ENCODE measurements around the gene CD69.

DNA sequence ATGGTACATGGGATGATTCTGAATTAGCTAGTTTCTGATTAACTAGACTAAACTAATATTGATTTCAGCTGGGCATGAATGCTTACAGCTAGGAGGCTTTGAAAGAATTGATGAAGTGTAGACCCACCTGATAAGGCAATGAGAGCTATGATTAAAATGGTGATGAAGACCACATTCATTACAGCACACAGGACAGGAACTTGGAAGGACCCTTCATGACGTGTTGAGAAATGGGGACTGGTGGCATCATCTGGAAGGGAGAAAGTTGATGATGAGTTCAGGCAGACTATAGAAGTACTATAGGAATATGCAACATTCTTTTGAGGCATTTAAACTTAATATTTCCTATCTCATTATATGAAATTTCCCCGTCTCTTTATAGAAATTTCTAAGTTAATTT is 4.5 kb downstream of the CD69 start:
- TF ChIP-seq, protein P1, sequence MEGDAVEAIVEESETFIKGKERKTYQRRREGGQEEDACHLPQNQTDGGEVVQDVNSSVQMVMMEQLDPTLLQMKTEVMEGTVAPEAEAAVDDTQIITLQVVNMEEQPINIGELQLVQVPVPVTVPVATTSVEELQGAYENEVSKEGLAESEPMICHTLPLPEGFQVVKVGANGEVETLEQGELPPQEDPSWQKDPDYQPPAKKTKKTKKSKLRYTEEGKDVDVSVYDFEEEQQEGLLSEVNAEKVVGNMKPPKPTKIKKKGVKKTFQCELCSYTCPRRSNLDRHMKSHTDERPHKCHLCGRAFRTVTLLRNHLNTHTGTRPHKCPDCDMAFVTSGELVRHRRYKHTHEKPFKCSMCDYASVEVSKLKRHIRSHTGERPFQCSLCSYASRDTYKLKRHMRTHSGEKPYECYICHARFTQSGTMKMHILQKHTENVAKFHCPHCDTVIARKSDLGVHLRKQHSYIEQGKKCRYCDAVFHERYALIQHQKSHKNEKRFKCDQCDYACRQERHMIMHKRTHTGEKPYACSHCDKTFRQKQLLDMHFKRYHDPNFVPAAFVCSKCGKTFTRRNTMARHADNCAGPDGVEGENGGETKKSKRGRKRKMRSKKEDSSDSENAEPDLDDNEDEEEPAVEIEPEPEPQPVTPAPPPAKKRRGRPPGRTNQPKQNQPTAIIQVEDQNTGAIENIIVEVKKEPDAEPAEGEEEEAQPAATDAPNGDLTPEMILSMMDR (IDR thresholded peaks at IDR 0.05), result no peak
- no peak for TF ChIP-seq POLR2A (IDR thresholded peaks at IDR 0.05)

All from thyroid gland (tissue), 4 donors.